Endothelial cell of umbilical vein (primary cell): ENCODE results near the gene PTTG1IP2. TPM values are rescaled to one million over a fixed set of nuclear protein-coding genes. Genes with fewer than 3 reads are reported as not detected.
A peak's percentile ranks its signal among the peaks of the same experiment; 100 is the strongest.

Source experiments
- BruUV-seq: library from RNA; stranded (reverse); fragments of 400-500 nt; replicated peaks from 2 replicates; lab custom pipeline; 2021; lab: Mats Ljungman, UMichigan
- CTCF ChIA-PET: fragments of 300-600, 350-600 bp; sonication (Branson Sonifier 250); formaldehyde crosslinking; loops from one replicate; lab custom pipeline; 2021; ENCODE audit warnings: antibody characterized with exemption, inconsistent platforms; lab: Charles Lee
- POLR2A ChIA-PET: fragments of 300-600, 350-600 bp; sonication (Branson Sonifier 250); formaldehyde crosslinking; loops from one replicate; lab custom pipeline; 2021; ENCODE audit warnings: antibody characterized with exemption, inconsistent platforms; lab: Charles Lee
- DNase-seq: peaks from one replicate; pipeline ENCODE4 v3.0.0-alpha.2; 2011; ENCODE audit warnings: low read depth, low spot score
- FAIRE-seq: peaks from 2 replicates; lab custom pipeline; 2011; peaks lifted over from hg19 to GRCh38; lab: Jason Lieb, UNC
- H2AFZ ChIP-seq: 2 replicates; pipeline ENCODE4 v1.6.0; 2012; ENCODE audit warnings: low read depth, low read length, control low read depth, inconsistent platforms
- H3K27ac ChIP-seq: 2 replicates; pipeline ENCODE4 v1.5.1; 2011; ENCODE audit warnings: low read depth, mild to moderate bottlenecking, control low read depth, low read length, moderate library complexity; ENCODE audit not compliant: insufficient read depth
- H3K27me3 ChIP-seq, 2 experiments: 2 replicates each; pipeline versions ENCODE4 v1.6.0 to v1.6.1; 2011; ENCODE audit warnings: low read length in 2 of 2, mixed read lengths in 1 of 2; ENCODE audit not compliant: control insufficient read depth in 2 of 2, insufficient read depth in 2 of 2
- H3K36me3 ChIP-seq, 2 experiments: 2 replicates in 1 of 2; 3 replicates in 1 of 2; pipeline ENCODE4 v1.5.1; 2011; ENCODE audit warnings: low read length in 2 of 2, mild to moderate bottlenecking in 1 of 2, moderate library complexity in 1 of 2; ENCODE audit not compliant: control insufficient read depth in 2 of 2, insufficient read depth in 2 of 2; ENCODE audit errors: extremely low read depth in 1 of 2
- H3K4me1 ChIP-seq: 3 replicates; pipeline ENCODE4 v1.5.1; 2011; ENCODE audit warnings: mild to moderate bottlenecking, low read length; ENCODE audit not compliant: control insufficient read depth, insufficient read depth; ENCODE audit errors: extremely low read depth
- H3K4me2 ChIP-seq: 2 replicates; pipeline ENCODE4 v1.6.1; 2011; ENCODE audit warnings: low read length, control low read depth, mixed read lengths; ENCODE audit not compliant: insufficient read depth
- H3K4me3 ChIP-seq, 3 experiments: fragments of 200-600 bp in 1 of 3; sonication (generic), shearing (Covaris generic) in 1 of 3; replicated peaks in 1 of 3; 2 replicates each; pipeline ENCODE4 v1.5.1; 2011 to 2016; ENCODE audit warnings: control low read depth in 3 of 3, low read length in 3 of 3, mild to moderate bottlenecking in 2 of 3, inconsistent platforms in 1 of 3, low read depth in 1 of 3, moderate library complexity in 1 of 3; ENCODE audit not compliant: insufficient read depth in 1 of 3
- H3K79me2 ChIP-seq: 2 replicates; pipeline ENCODE4 v1.6.0; 2012; ENCODE audit warnings: low read length, inconsistent platforms; ENCODE audit not compliant: control insufficient read depth, insufficient read depth
- H3K9ac ChIP-seq: replicated peaks from 2 replicates; pipeline ENCODE3; 2011; ENCODE audit warnings: low read length, control low read depth; ENCODE audit not compliant: insufficient read depth; ENCODE audit errors: extremely low read depth
- H3K9me1 ChIP-seq: replicated peaks from 3 replicates; pipeline ENCODE4 v1.6.0; 2011; ENCODE audit warnings: mild to moderate bottlenecking, low read length; ENCODE audit not compliant: control insufficient read depth, insufficient read depth; ENCODE audit errors: extremely low read depth
- H3K9me3 ChIP-seq: replicated peaks from 2 replicates; pipeline ENCODE4 v1.5.1; 2012; ENCODE audit warnings: low read length, inconsistent platforms; ENCODE audit not compliant: control insufficient read depth, insufficient read depth
- H4K20me1 ChIP-seq: replicated peaks from 2 replicates; pipeline ENCODE3; 2011; ENCODE audit warnings: mild to moderate bottlenecking, low read length; ENCODE audit not compliant: control insufficient read depth, insufficient read depth; ENCODE audit errors: extremely low read depth
- CTCF ChIP-seq, 2 donors: IDR thresholded peaks; 1 replicate in 1 of 2; 2 replicates in 1 of 2; pipeline ENCODE4 v1.5.1; 2011; ENCODE audit warnings: low read length in 2 of 2, mild to moderate bottlenecking in 2 of 2, moderate library complexity in 2 of 2, control low read depth in 1 of 2, inconsistent platforms in 1 of 2, low read depth in 1 of 2; ENCODE audit not compliant: insufficient read depth in 1 of 2; ENCODE audit errors: extremely low read depth in 1 of 2
- EZH2 ChIP-seq: IDR thresholded peaks from 2 replicates; pipeline ENCODE4 v1.6.1; 2012; ENCODE audit warnings: borderline replicate concordance, low read depth, mild to moderate bottlenecking, moderate library complexity, low read length, inconsistent platforms; ENCODE audit not compliant: severe bottlenecking
- FOS ChIP-seq: IDR thresholded peaks from 2 replicates; pipeline ENCODE4 v1.6.1; 2011; ENCODE audit warnings: mild to moderate bottlenecking, low read length, moderate library complexity, borderline replicate concordance; ENCODE audit not compliant: insufficient read depth
- GATA2 ChIP-seq: IDR thresholded peaks from 2 replicates; pipeline ENCODE4 v1.7.0; 2011; ENCODE audit warnings: low read depth, mild to moderate bottlenecking, moderate library complexity, mixed read lengths, low read length; ENCODE audit not compliant: insufficient read length, insufficient read depth
- JUN ChIP-seq: IDR thresholded peaks from 2 replicates; pipeline ENCODE4 v1.6.1; 2011; ENCODE audit warnings: borderline replicate concordance, low read depth; ENCODE audit not compliant: insufficient read length, insufficient read depth
- MAX ChIP-seq: IDR thresholded peaks from 2 replicates; pipeline ENCODE4 v1.6.1; 2011; ENCODE audit not compliant: insufficient read depth, insufficient read length
- MYC ChIP-seq: IDR thresholded peaks from one replicate; pipeline ENCODE4 v1.6.1; 2011; ENCODE audit warnings: mild to moderate bottlenecking, low read depth, low read length
- POLR2A ChIP-seq: IDR thresholded peaks from 2 replicates; pipeline ENCODE4 v1.6.1; 2012; ENCODE audit warnings: low read depth, mild to moderate bottlenecking, control low read depth, low read length
- POLR2AphosphoS5 ChIP-seq: IDR thresholded peaks from 2 replicates; pipeline ENCODE4 v1.6.1; 2012; ENCODE audit warnings: low read depth, mild to moderate bottlenecking, control low read depth, low read length, moderate library complexity; ENCODE audit not compliant: insufficient read depth
- dilution Hi-C: fragments of 300-500 bp; cut with MboI; formaldehyde crosslinking; loops from one replicate; pipeline ENCODE4 v1.15.0; 2019; ENCODE audit warnings: low sequenced_read_pairs; ENCODE audit not compliant: extremely low pct_ligation_motif_present
- intact Hi-C: fragments of 100-400 bp; cut with micrococcal nuclease; formaldehyde crosslinking; loops from one replicate; pipeline ENCODE4 v1.10.0; 2022
- polyA plus RNA-seq, 4 experiments: library from polyadenylated mRNA; depleted of rRNA in 3 of 4; stranded (reverse) in 3 of 4; unstranded in 1 of 4; fragments of >200 nt; gene quantifications; 2 replicates each; pipeline versions ENCODE4 v1.2.1 to v1.2.3, GENCODE V29; 2011 to 2012; ENCODE audit warnings: missing spikeins in 1 of 4
- total RNA-seq: library from RNA; stranded (reverse); gene quantifications from 2 replicates; pipeline ENCODE4 v1.2.3, GENCODE V29; 2021

Gene PTTG1IP2
- total and polyA plus RNA-seq, 2 donors (not counting 3 experiments of a cell fraction or from before 2014, with no cell fraction given): not detected

GRCh38 chr7:90446137-90446899 lies 23.1 kb upstream of the PTTG1IP2 start:
- Histone ChIP-seq H4K20me1 (no peaks in the 10 kb centered on the region), H3K36me3 (no peaks in the 10 kb centered on the region), H2AFZ (no peak overlapping the region), H3K9ac (no peak overlapping the region), H3K9me3 (no peaks in the 10 kb centered on the region), H3K27me3 (peaks cover 0 to 3% of the 10 kb centered on the region in 2 experiments), H3K4me1 (peaks cover 10% of the 10 kb centered on the region), H3K9me1 (no peaks in the 10 kb centered on the region), H3K27ac (no peak overlapping the region), H3K79me2 (no peaks in the 10 kb centered on the region), H3K4me2 (no peak overlapping the region), H3K4me3 (no peak overlapping the region)
- dilution Hi-C loops: no loop called here
- CTCF ChIA-PET: interaction anchor here (1.5 to 4.4 kb wide), 3 partner anchors 9 to 235 kb away, joined by 3 to 33 read pairs (median 17); partner anchors contain the start of gene STEAP2
- intact Hi-C loops: no loop called here
- no TSS peak for BruUV-seq
- TF ChIP-seq CTCF (IDR thresholded peaks at IDR 0.05; ENCODE audit: extremely low read depth in 1 of 2, insufficient read depth in 1 of 2, low read depth in 1 of 2, low read length in 2 of 2) (no peak), JUN (no peak), EZH2 (no peak), POLR2AphosphoS5 (no peak), MYC (no peak), POLR2A (no peak), MAX (no peak), FOS (no peak), GATA2 (no peak)
- DNase-seq: no peak
- FAIRE-seq: peak; percentile 38
- POLR2A ChIA-PET: no interaction called here
